ENCODE results near the gene DPAGT1. TPM values are rescaled to one million over a fixed set of nuclear protein-coding genes. Genes with fewer than 3 reads are reported as not detected.
"Not testable (repeated sequence)": the region's sequence is repeated elsewhere in the genome, so short reads cannot be mapped to it uniquely, and the experiment has no call there.

DPAGT1 gene
- total RNA-seq, 3 donors from 2014 or later (not counting 1 experiment from before 2014, with no cell fraction given), result 20.5 to 28.5 (median 24.4) TPM

DNA sequence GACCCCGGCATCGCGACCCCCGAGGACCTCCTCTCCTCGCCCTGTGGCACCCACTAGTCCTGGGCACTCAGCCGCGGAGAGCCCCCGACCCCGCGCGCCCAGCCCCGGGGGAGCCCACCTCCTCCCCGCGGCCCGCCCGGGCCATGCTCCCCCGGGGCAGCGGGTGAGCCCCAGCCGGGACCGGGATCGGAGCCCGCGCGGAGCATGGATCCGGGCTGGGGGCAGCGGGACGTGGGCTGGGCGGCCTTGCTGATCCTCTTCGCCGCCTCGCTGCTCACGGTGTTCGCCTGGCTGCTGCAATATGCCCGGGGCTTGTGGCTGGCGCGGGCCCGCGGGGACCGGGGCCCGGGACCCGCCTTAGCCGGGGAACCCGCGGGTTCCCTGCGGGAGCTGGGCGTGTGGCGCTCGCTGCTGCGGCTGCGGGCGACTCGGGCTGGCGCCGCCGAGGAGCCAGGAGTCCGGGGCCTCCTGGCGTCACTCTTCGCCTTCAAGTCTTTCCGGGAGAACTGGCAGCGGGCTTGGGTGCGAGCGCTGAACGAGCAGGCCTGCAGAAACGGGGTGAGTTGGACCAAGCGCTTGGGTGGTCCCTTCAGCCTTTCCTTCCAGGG, 6.0 kb upstream of the DPAGT1 start:
- under 1% methylated on average over 65 of the region's 65 CpGs for WGBS (ENCODE audit: insufficient coverage)
- peak in 1 of 2 donors; percentile 43 for DNase-seq
- Histone ChIP-seq H3K4me3 (ENCODE audit: low read length) (peak overlapping the region; percentile 76), H3K4me1 (ENCODE audit: control insufficient read depth, insufficient read depth, low read length) (peaks cover 42% of the 10 kb centered on the region), H3K27me3 (ENCODE audit: control insufficient read depth, insufficient read depth, low read length) (no peaks in the 10 kb centered on the region), H3K9me3 (ENCODE audit: control insufficient read depth, insufficient read depth, low read length) (no peaks in the 10 kb centered on the region), H3K36me3 (ENCODE audit: control insufficient read depth, insufficient read depth, low read length) (peaks cover 16% of the 10 kb centered on the region), H3K27ac (ENCODE audit: low read length) (peak overlapping the region; percentile 60)
- TF ChIP-seq, protein P1, sequence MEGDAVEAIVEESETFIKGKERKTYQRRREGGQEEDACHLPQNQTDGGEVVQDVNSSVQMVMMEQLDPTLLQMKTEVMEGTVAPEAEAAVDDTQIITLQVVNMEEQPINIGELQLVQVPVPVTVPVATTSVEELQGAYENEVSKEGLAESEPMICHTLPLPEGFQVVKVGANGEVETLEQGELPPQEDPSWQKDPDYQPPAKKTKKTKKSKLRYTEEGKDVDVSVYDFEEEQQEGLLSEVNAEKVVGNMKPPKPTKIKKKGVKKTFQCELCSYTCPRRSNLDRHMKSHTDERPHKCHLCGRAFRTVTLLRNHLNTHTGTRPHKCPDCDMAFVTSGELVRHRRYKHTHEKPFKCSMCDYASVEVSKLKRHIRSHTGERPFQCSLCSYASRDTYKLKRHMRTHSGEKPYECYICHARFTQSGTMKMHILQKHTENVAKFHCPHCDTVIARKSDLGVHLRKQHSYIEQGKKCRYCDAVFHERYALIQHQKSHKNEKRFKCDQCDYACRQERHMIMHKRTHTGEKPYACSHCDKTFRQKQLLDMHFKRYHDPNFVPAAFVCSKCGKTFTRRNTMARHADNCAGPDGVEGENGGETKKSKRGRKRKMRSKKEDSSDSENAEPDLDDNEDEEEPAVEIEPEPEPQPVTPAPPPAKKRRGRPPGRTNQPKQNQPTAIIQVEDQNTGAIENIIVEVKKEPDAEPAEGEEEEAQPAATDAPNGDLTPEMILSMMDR (IDR thresholded peaks at IDR 0.05), result no peak
- Mint-ChIP-seq H3K4me1 (peaks cover 34 to 39% of the 10 kb centered on the region in 2 donors), H3K27ac (peak overlapping the region; percentile 79 to 91), H3K27me3 (ENCODE audit: low read depth in 2 of 2) (no peaks in the 10 kb centered on the region), H3K9me3 (no peaks in the 10 kb centered on the region), H3K4me3 (peak overlapping the region; percentile 89), H3K36me3 (no peaks in the 10 kb centered on the region)
- intact Hi-C loops (cut with micrococcal nuclease), result no loop called here
- ATAC-seq, result peak; percentile 3 to 29 (median 28)

DNA sequence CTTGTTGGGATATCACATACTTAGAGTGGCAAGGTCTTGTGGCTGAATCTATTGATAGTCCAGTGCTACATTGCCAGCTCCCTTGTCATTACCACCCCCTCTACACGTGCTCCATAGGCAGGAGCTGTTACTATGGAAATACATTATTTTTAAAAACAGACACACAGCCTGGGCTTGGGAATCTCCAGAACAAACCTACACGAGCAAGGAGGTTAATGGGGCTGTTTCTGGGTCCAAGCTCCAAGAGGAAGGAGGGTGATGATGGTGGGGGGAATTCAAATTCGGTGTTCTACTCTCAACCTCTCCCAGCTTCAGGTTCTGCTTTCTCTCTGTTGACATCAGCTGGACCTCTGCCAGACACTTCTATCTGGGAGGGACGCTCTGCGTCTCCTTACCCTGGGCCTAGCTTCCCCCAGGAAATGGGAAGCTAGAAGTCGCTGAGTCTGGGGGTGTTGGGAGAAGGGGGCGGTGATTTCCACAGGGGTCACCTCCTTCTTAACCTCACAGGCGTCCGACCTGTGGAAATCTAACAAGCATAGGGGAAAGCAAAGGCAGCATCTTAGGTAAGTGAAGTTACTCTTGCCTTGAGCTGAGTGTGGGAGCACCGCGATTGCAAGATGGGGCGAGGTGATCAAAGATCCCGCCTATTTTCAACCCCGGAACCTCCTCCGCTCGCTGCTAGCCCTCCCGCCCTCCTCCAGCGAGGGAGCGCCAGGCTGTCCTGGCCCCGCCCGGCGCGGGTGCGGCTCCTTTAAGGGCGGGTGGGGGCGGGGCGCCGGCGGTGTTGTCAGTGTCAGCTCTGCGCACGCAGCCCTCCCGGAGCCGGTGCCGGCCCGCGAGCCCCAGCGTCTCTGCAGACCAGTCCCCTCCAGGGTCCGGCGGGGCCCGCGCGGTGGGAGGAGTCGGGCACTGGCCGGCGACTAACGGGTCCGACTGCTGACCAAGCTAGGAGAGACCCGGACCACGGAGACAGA, 5.2 kb upstream of the DPAGT1 start, which contains the start of gene C2CD2L:
Gene C2CD2L, plus strand, starts transcription at position 781 of the 974 bp plus-strand sequence. CDS start 398 bp downstream, outside the sequence.
- H3K4me3 ChIP-seq (ENCODE audit: low read length), result peak within 1 kb of the TSS; percentile 76
- peak within 1 kb of the TSS; percentile 78 for H3K27ac ChIP-seq (ENCODE audit: low read length)
- H3K9me3 ChIP-seq (ENCODE audit: control insufficient read depth, insufficient read depth, low read length), result no peaks in the 10 kb centered on the region
- TF ChIP-seq, protein P1 (IDR thresholded peaks at IDR 0.05), result no peak
- H3K27me3 ChIP-seq (ENCODE audit: control insufficient read depth, insufficient read depth, low read length), result no peaks in the 10 kb centered on the region
- H3K36me3 ChIP-seq (ENCODE audit: control insufficient read depth, insufficient read depth, low read length), result peaks cover 11% of the 10 kb centered on the region
- H3K9me3 Mint-ChIP-seq, result no peaks in the 10 kb centered on the region
- peak; percentile 90 to 96 (median 93) for ATAC-seq
- H3K36me3 Mint-ChIP-seq, result no peaks in the 10 kb centered on the region
- WGBS (ENCODE audit: insufficient coverage), result under 1% methylated on average over 43 of the region's 49 CpGs
- intact Hi-C loops (cut with micrococcal nuclease), result no loop called here
- peak; percentile 77 to 95 for DNase-seq
- H3K4me1 Mint-ChIP-seq, result peaks cover 36 to 43% of the 10 kb centered on the region in 2 donors
- H3K4me3 Mint-ChIP-seq, result peak within 1 kb of the TSS; percentile 89
- no peaks in the 10 kb centered on the region for H3K27me3 Mint-ChIP-seq (ENCODE audit: low read depth in 2 of 2)
- peak within 1 kb of the TSS; percentile 79 to 91 for H3K27ac Mint-ChIP-seq
- H3K4me1 ChIP-seq (ENCODE audit: control insufficient read depth, insufficient read depth, low read length), result peaks cover 46% of the 10 kb centered on the region

DNA sequence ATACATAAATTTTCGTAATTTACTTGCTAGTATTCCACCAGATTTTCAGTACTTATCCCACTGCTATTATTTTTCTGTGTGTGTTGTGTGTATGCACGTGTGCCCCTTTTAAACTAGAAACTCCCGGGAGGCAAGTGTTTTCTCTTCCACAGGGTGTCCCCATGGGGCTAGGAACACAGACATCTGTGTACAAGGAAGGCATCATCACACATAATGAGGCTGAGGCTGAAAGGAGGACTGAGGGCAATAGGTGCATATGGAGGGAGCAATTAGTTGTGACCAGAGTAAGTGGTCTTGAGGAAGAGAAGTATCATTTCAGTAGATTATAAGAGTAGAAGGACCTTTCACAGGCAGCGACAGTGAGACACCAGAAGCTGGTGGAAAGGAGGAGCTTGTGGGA, 2.1 kb upstream of the DPAGT1 start:
- H3K27me3 ChIP-seq (ENCODE audit: control insufficient read depth, insufficient read depth, low read length), result no peaks in the 10 kb centered on the region
- H3K36me3 ChIP-seq (ENCODE audit: control insufficient read depth, insufficient read depth, low read length), result no peaks in the 10 kb centered on the region
- no peak overlapping the region for H3K4me3 ChIP-seq (ENCODE audit: low read length)
- Mint-ChIP-seq H3K9me3 (no peaks in the 10 kb centered on the region), H3K27me3 (ENCODE audit: low read depth in 2 of 2) (no peaks in the 10 kb centered on the region), H3K4me1 (peaks cover 36 to 48% of the 10 kb centered on the region in 2 donors), H3K36me3 (no peaks in the 10 kb centered on the region), H3K4me3 (peak overlapping the region; percentile 15), H3K27ac (peak overlapping the region in 1 of 2 donors; percentile 70)
- H3K27ac ChIP-seq (ENCODE audit: low read length), result no peak overlapping the region
- intact Hi-C loops (cut with micrococcal nuclease), result loop anchor here (5.0 kb wide), 1 partner anchor 86 kb away; the partner anchor contains the start of genes RPS25 and TRAPPC4
- ATAC-seq, result no peak
- 63% methylated on average over 3 of the region's 4 CpGs for WGBS (ENCODE audit: insufficient coverage)
- TF ChIP-seq, protein P1 (IDR thresholded peaks at IDR 0.05), result no peak
- H3K4me1 ChIP-seq (ENCODE audit: control insufficient read depth, insufficient read depth, low read length), result peaks cover 46% of the 10 kb centered on the region
- H3K9me3 ChIP-seq (ENCODE audit: control insufficient read depth, insufficient read depth, low read length), result no peaks in the 10 kb centered on the region
- DNase-seq, result no peak

DNA sequence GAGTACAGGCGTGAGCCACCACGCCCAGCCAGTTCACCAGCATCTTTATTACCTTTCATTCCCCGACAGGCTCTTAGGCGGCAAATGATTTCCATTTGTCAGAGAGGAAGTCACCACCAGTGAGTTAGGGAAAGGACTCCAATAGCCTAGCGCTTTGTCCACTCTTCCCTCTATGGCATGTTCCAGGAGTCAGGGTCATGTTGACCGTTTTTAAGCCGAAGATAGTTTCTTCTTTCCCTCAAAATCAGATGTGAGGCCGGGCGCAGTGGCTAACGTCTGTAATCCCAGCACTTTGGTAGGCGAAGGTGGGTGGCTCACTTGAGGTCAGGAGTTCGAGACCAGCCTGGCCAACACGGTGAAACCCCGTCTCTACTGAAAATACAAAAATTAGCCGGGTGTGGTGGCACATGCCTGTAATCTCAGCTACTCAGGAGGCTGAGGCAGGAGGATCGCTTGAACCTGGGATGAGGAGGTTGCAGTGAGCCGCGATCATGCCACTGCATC, 1.6 kb upstream of the DPAGT1 start:
- ATAC-seq; H3K9me3 Mint-ChIP-seq; H3K9me3 ChIP-seq (ENCODE audit: control insufficient read depth, insufficient read depth, low read length); H3K4me3 ChIP-seq (ENCODE audit: low read length); H3K36me3 ChIP-seq (ENCODE audit: control insufficient read depth, insufficient read depth, low read length); H3K27me3 ChIP-seq (ENCODE audit: control insufficient read depth, insufficient read depth, low read length); H3K36me3 Mint-ChIP-seq; H3K27ac ChIP-seq (ENCODE audit: low read length); DNase-seq; H3K27me3 Mint-ChIP-seq (ENCODE audit: low read depth in 2 of 2): not testable (repeated sequence)
- peaks cover 30 to 42% of the 10 kb centered on the region in 2 donors for H3K4me1 Mint-ChIP-seq
- peaks cover 40% of the 10 kb centered on the region for H3K4me1 ChIP-seq (ENCODE audit: control insufficient read depth, insufficient read depth, low read length)
- 96% methylated on average over 18 of the region's 18 CpGs for WGBS (ENCODE audit: insufficient coverage)
- peak overlapping the region; percentile 28 for H3K4me3 Mint-ChIP-seq
- peak overlapping the region in 1 of 2 donors; percentile 94 for H3K27ac Mint-ChIP-seq
- intact Hi-C loops (cut with micrococcal nuclease), result loop anchor here (5.0 kb wide), 1 partner anchor 86 kb away; the partner anchor contains the start of genes RPS25 and TRAPPC4

Measured in natural killer cell (primary cell).